Lung (tissue), 12 donors: ENCODE results near the gene AIF1L. TPM values are rescaled to one million over a fixed set of nuclear protein-coding genes. Genes with fewer than 3 reads are reported as not detected.

Experiments
- ATAC-seq: fragments of 200-7000 bp; cut with Tn5 transposase; one replicate; pipeline ENCODE4 v1.9.1; 2020; ENCODE audit warnings: moderate number of reproducible peaks; ENCODE audit not compliant: insufficient read depth, low FRiP score
- DNase-seq, 3 donors: peaks; one replicate each; pipeline ENCODE4 v3.0.0-alpha.2; 2013 to 2017
- H3K27ac ChIP-seq, 2 donors: one replicate each; pipeline ENCODE4 v1.5.1; 2013; ENCODE audit warnings: mild to moderate bottlenecking in 2 of 2, moderate library complexity in 2 of 2, control low read depth in 1 of 2, inconsistent platforms in 1 of 2, low read depth in 1 of 2, low read length in 1 of 2
- H3K27me3 ChIP-seq, 3 donors: one replicate each; pipeline ENCODE4 v1.5.1; 2013; ENCODE audit warnings: low read length in 2 of 3; ENCODE audit not compliant: control insufficient read depth in 3 of 3, insufficient read depth in 3 of 3
- H3K36me3 ChIP-seq, 4 donors: one replicate each; pipeline ENCODE4 v1.5.1; 2013; ENCODE audit warnings: low read length in 4 of 4, mild to moderate bottlenecking in 1 of 4, moderate library complexity in 1 of 4; ENCODE audit not compliant: control insufficient read depth in 4 of 4, insufficient read depth in 4 of 4
- H3K4me1 ChIP-seq, 5 donors: one replicate each; pipeline ENCODE4 v1.5.1; 2013; ENCODE audit warnings: low read length in 5 of 5, mild to moderate bottlenecking in 2 of 5, moderate library complexity in 1 of 5; ENCODE audit not compliant: control insufficient read depth in 5 of 5, insufficient read depth in 5 of 5
- H3K4me3 ChIP-seq: one replicate; pipeline ENCODE4 v1.5.1; 2013; ENCODE audit warnings: mild to moderate bottlenecking, control low read depth, moderate library complexity
- H3K9ac ChIP-seq, 2 donors: one replicate each; pipeline ENCODE4 v1.5.1; 2013; ENCODE audit warnings: low read length in 2 of 2, control low read depth in 1 of 2; ENCODE audit not compliant: insufficient read depth in 1 of 2
- H3K9me3 ChIP-seq, 4 donors: one replicate each; pipeline ENCODE4 v1.5.1; 2013; ENCODE audit warnings: low read length in 3 of 4, mild to moderate bottlenecking in 1 of 4, moderate library complexity in 1 of 4; ENCODE audit not compliant: control insufficient read depth in 4 of 4, insufficient read depth in 3 of 4
- WGBS, 2 donors: extraction: QIAGEN DNeasy Blood & Tissue Kit; methylation state at CpG; one replicate each; pipeline ENCODE4 v1.1.7; 2013; 5-methylcytosine and 5-hydroxymethylcytosine counted together
- polyA plus RNA-seq, 2 donors: library from polyadenylated mRNA; stranded (reverse); fragments of 200-250 nt; gene quantifications; one replicate each; pipeline ENCODE4 v1.2.1, GENCODE V29; 2013
- total RNA-seq, 2 donors: library from RNA; depleted of rRNA in 1 of 2; stranded (reverse); fragments of >200 nt in 1 of 2; gene quantifications; one replicate each; pipeline ENCODE4 v1.2.1, GENCODE V29; 2014 to 2021
- TF ChIP-seq, protein P1 (sequence below): IDR thresholded peaks from 2 replicates; pipeline ENCODE4 v1.5.1; 2012; ENCODE audit warnings: mild to moderate bottlenecking; ENCODE audit errors: control extremely low read depth, extremely low read depth
- donor health status: control.
- donor health status: control.
- donor health status: Bipolar disorder and iron deficiency.
- donor health status: healthy.
- donor health status: DM: yes; HTN: yes; CAD: no.

Gene AIF1L
- total and polyA plus RNA-seq, 4 donors, result 3.2 to 16.5 (median 6.9) TPM

DNA sequence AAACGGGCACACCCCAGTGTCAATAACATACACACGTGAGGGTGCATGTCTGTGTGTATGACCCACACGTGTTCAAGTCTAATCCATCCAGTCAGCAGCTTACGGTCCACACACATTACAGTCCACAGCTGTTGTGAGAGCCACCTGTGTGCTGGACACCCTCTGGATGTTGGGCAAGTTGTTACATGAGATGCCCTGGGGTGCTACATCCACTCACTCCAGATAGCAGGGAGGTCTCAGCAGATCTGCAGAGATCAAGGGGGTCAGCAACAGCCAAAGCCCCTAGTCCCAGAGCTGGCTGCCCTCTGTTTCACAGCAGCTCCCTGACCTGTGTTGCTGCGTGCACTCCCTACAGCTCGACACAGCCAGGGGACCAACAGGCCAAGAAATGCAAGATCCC is 4.3 kb upstream of the AIF1L start:
- WGBS, 2 donors, result 80 to 92% methylated on average over 6 of the region's 6 CpGs
- DNase-seq, result no peak
- H3K9me3 ChIP-seq, result no peaks in the 10 kb centered on the region
- TF ChIP-seq, protein P1, sequence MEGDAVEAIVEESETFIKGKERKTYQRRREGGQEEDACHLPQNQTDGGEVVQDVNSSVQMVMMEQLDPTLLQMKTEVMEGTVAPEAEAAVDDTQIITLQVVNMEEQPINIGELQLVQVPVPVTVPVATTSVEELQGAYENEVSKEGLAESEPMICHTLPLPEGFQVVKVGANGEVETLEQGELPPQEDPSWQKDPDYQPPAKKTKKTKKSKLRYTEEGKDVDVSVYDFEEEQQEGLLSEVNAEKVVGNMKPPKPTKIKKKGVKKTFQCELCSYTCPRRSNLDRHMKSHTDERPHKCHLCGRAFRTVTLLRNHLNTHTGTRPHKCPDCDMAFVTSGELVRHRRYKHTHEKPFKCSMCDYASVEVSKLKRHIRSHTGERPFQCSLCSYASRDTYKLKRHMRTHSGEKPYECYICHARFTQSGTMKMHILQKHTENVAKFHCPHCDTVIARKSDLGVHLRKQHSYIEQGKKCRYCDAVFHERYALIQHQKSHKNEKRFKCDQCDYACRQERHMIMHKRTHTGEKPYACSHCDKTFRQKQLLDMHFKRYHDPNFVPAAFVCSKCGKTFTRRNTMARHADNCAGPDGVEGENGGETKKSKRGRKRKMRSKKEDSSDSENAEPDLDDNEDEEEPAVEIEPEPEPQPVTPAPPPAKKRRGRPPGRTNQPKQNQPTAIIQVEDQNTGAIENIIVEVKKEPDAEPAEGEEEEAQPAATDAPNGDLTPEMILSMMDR, result no peak
- H3K27ac ChIP-seq, result no peak overlapping the region
- no peaks in the 10 kb centered on the region for H3K36me3 ChIP-seq
- no peak for ATAC-seq
- H3K4me3 ChIP-seq, result no peak overlapping the region
- H3K9ac ChIP-seq, result no peak overlapping the region
- H3K4me1 ChIP-seq, result no peaks in the 10 kb centered on the region
- H3K27me3 ChIP-seq, result no peaks in the 10 kb centered on the region

DNA sequence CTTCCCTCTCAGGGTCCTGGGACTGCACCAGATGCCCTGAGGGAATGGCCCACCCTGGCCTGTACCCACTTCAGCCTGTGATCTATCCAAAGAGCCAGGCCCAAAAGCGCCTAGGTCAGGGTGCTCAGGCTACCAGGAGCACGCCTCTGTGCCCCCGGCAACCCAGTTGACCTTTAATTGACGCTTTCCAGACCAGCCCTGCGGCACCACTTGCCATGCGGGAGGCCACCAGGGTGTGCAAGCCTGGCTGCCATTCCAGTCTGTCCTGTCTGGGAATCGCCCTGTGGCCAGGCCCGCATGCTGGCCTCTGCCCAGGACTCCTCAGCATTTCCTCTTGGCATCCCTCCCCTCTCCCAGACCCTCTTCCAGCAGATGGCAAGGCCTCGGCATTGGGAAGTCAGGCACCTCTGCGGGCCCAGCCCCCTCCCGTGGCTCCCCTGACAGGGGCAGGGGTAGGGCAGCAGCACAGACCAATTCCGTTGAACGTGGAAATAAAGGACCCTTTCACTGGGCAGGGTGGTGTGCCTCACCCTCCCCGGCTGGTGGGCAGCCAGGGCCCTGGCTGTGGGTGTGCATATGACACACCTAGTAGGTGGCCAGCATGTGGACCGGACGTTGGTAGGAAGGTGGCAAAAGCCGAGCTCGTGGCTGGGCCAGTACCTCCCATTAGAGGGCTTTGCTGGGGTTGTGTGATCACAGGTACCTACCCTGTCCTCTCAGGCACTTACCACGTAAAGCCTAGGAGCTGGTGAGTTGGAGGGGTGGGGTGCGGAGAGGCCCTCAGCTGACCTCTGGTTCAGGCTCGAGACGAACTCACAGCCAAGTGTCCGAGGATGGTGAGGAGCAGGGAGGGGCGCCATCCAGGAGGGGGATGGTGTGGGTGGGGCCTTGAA is 3.5 kb upstream of the AIF1L start:
- TF ChIP-seq, protein P1, result no peak
- Histone ChIP-seq H3K27me3 (no peaks in the 10 kb centered on the region), H3K27ac (no peak overlapping the region), H3K9ac (no peak overlapping the region), H3K9me3 (no peaks in the 10 kb centered on the region), H3K4me3 (no peak overlapping the region), H3K4me1 (no peaks in the 10 kb centered on the region), H3K36me3 (no peaks in the 10 kb centered on the region)
- ATAC-seq (no peak), DNase-seq (no peak)
- WGBS, 2 donors, result 81 to 89% methylated on average over 24 of the region's 24 CpGs

DNA sequence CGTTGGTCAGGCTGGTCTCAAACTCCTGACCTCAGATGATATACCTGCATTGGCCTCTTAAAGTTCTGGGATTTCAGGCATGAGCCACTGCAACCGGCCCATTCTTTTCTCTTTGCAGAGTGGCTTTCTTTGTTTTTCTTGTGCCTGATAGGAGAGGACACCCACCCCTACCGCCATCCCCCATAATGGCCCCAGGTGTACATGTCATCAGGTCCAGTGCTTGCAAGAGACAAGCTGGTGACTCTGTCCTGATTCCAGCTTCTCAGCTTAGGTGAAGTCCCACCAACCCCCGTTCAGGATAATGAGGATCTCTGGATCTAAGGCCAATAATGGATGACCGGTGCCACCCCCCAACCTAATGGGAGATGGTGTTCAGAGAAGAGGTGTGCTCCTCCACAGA is 2.3 kb upstream of the AIF1L start:
- Histone ChIP-seq H3K36me3 (no peaks in the 10 kb centered on the region), H3K4me1 (no peaks in the 10 kb centered on the region), H3K27me3 (no peaks in the 10 kb centered on the region), H3K9ac (no peak overlapping the region), H3K27ac (no peak overlapping the region), H3K9me3 (no peaks in the 10 kb centered on the region), H3K4me3 (no peak overlapping the region)
- WGBS, 2 donors, result 86 to 93% methylated on average over 5 of the region's 5 CpGs
- TF ChIP-seq, protein P1, result no peak
- no peak for DNase-seq
- no peak for ATAC-seq
